GM19023 (cell line): ENCODE results near the gene SLC15A3.
"Not testable (repeated sequence)": the region's sequence is repeated elsewhere in the genome, so short reads cannot be mapped to it uniquely, and the experiment has no call there.

Experiments
- ATAC-seq: cut with Tn5 transposase; IDR thresholded peaks from one replicate; pipeline ENCODE4 v1.9.1; 2021; ENCODE audit warnings: mild to moderate bottlenecking, moderate library complexity; ENCODE audit not compliant: unreplicated experiment

Gene SLC15A3

GRCh38 chr11:60977224-60977623 lies 25.2 kb upstream of the SLC15A3 start:
- ATAC-seq, result no peak

- ATAC-seq, result no peak
Measured at GRCh38 chr11:60974726-60975125, 22.8 kb upstream of the SLC15A3 start.

GRCh38 chr11:60974316-60974715 lies 22.3 kb upstream of the SLC15A3 start:
- ATAC-seq, result not testable (repeated sequence)

- no peak for ATAC-seq
Measured at GRCh38 chr11:60973699-60974098, 21.7 kb upstream of the SLC15A3 start.

GRCh38 chr11:60972182-60973030 lies 20.4 kb upstream of the SLC15A3 start:
- ATAC-seq, result no peak

GRCh38 chr11:60971520-60971919 lies 19.5 kb upstream of the SLC15A3 start, which contains the start of gene CD6:
Gene CD6, plus strand, starts transcription at chr11:60971680. Its CDS starts 186 bp downstream, at chr11:60971866.
- ATAC-seq, result no peak

GRCh38 chr11:60970890-60971289 lies 18.9 kb upstream of the SLC15A3 start:
- ATAC-seq, result no peak

- ATAC-seq, result no peak
Measured at GRCh38 chr11:60970369-60970774, 18.4 kb upstream of the SLC15A3 start.

GRCh38 chr11:60968223-60968622 lies 16.2 kb upstream of the SLC15A3 start:
- no peak for ATAC-seq

- no peak for ATAC-seq
Measured at GRCh38 chr11:60966890-60967289, 14.9 kb upstream of the SLC15A3 start.

GRCh38 chr11:60964801-60965200 lies 12.8 kb upstream of the SLC15A3 start:
- ATAC-seq, result no peak

GRCh38 chr11:60960405-60960804 lies 8.4 kb upstream of the SLC15A3 start:
- no peak for ATAC-seq

GRCh38 chr11:60959431-60959830 lies 7.5 kb upstream of the SLC15A3 start:
- no peak for ATAC-seq

GRCh38 chr11:60957188-60957587 lies 5.2 kb upstream of the SLC15A3 start:
- no peak for ATAC-seq

GRCh38 chr11:60955571-60955970 lies 3.6 kb upstream of the SLC15A3 start:
- ATAC-seq, result no peak

- no peak for ATAC-seq
Measured at GRCh38 chr11:60954421-60954820, 2.4 kb upstream of the SLC15A3 start.

GRCh38 chr11:60953781-60954180 lies 1.8 kb upstream of the SLC15A3 start:
- ATAC-seq, result no peak

- peak; percentile 19 for ATAC-seq
Measured at GRCh38 chr11:60952742-60953170, 780 bp upstream of the SLC15A3 start.

- ATAC-seq, result no peak
Measured at GRCh38 chr11:60951606-60951903, 421 bp downstream of the SLC15A3 start.

GRCh38 chr11:60950933-60951605 lies 907 bp downstream of the SLC15A3 start:
- no peak for ATAC-seq

GRCh38 chr11:60950024-60950423 lies 2.0 kb downstream of the SLC15A3 start:
- ATAC-seq, result no peak

- ATAC-seq, result no peak
Measured at GRCh38 chr11:60948250-60948649, 3.7 kb downstream of the SLC15A3 start.
